K562 (cell line): Measurements from ENCODE around the gene IRX2. TPM values are rescaled to one million over a fixed set of nuclear protein-coding genes. Genes with fewer than 3 reads are reported as not detected.

Experiments used
- CUX1 ChIP-seq: fragments of 200-800 bp; sonication (Bioruptor generic); IDR thresholded peaks from 2 replicates; pipeline ENCODE4 v1.6.1; 2016; ENCODE audit warnings: missing genetic modification characterization, missing compliant biosample characterization
- MTA3 ChIP-seq: fragments of 450-650 bp; formaldehyde crosslinking; IDR thresholded peaks from 2 replicates; pipeline ENCODE4 v1.6.1; 2017; ENCODE audit warnings: mild to moderate bottlenecking, borderline replicate concordance
- TEAD2 ChIP-seq: fragments of 450-650 bp; IDR thresholded peaks from 2 replicates; pipeline ENCODE4 v1.6.1; 2016; ENCODE audit warnings: missing genetic modification characterization, control low read depth, missing compliant biosample characterization
- THRA ChIP-seq: fragments of 450-650 bp; IDR thresholded peaks from 2 replicates; pipeline ENCODE4 v1.6.1; 2017; ENCODE audit warnings: mild to moderate bottlenecking, moderate library complexity
- U2AF1 ChIP-seq: fragments of 200-400 bp; formaldehyde crosslinking; optimal IDR thresholded peaks from 2 replicates; pipeline ENCODE3; 2017; ENCODE audit warnings: mild to moderate bottlenecking, low read depth, low read length, moderate library complexity
- ZNF398 ChIP-seq: fragments of 250-450 bp; sonication (Bioruptor Pico); IDR thresholded peaks from 2 replicates; pipeline ENCODE4 v1.8.0; 2021; ENCODE audit warnings: moderate library complexity, mild to moderate bottlenecking, inconsistent platforms
- polyA plus RNA-seq, 8 experiments: library from polyadenylated mRNA; depleted of rRNA in 4 of 8; stranded (reverse) in 5 of 8; unstranded in 3 of 8; fragments of >200 nt; fragmentation: Nextera tagmentation in 2 of 8; fragmentation: Illumina TruSeq in 1 of 8; extraction: Ambion mirVana in 2 of 8; extraction: Trizol in 1 of 8; gene quantifications; 2 replicates each; pipeline versions ENCODE4 v1.2.1 to v1.2.3, GENCODE V29; 2011 to 2014; ENCODE audit warnings: inconsistent platforms in 1 of 8, missing spikeins in 1 of 8
- total RNA-seq, 7 experiments: library from RNA; depleted of rRNA in 6 of 7; stranded (reverse); fragments of >200 nt in 6 of 7; fragmentation: Illumina TruSeq in 2 of 7; extraction: Trizol in 2 of 7; gene quantifications; 2 replicates each; pipeline versions ENCODE4 v1.2.1 to v1.2.3, GENCODE V29; 2011 to 2021; ENCODE audit warnings: low replicate concordance in 1 of 7

The IRX2 gene
- total and polyA plus RNA-seq, 9 of the 15 experiments (the other 6 are each of a cell fraction or from before 2014, with no cell fraction given) = 0.13 TPM; not detected in 8

GRCh38 chr5:2705861-2706260 is 45.6 kb downstream of the IRX2 start (continued):
- TF ChIP-seq TEAD2 (no peak), THRA (no peak), ZNF398 (CRISPR knock-in tag) (no peak), MTA3 (no peak), U2AF1 (no peak), CUX1 (no peak)
